Mesendoderm (in vitro differentiated cells): Measurements from ENCODE around the gene PLD4.
"Not testable (repeated sequence)": the region's sequence is repeated elsewhere in the genome, so short reads cannot be mapped to it uniquely, and the experiment has no call there.

ENCODE experiments used
- DNase-seq: peaks from one replicate; pipeline ENCODE4 v3.0.0; 2013
- H2AK5ac ChIP-seq: 2 replicates; pipeline ENCODE4 v1.6.1; 2013; ENCODE audit warnings: low read length, inconsistent platforms
- H2BK120ac ChIP-seq: 2 replicates; pipeline ENCODE4 v1.6.1; 2013; ENCODE audit warnings: low read depth, mild to moderate bottlenecking, low read length, moderate library complexity, mixed read lengths
- H2BK15ac ChIP-seq: replicated peaks from 2 replicates; pipeline ENCODE4 v1.6.1; 2013; ENCODE audit warnings: low read depth, mild to moderate bottlenecking, moderate library complexity
- H2BK5ac ChIP-seq: 2 replicates; pipeline ENCODE4 v1.6.1; 2013; ENCODE audit warnings: low read length, inconsistent platforms
- H3K18ac ChIP-seq: 2 replicates; pipeline ENCODE4 v1.6.1; 2013; ENCODE audit warnings: mild to moderate bottlenecking, low read length, mixed read lengths
- H3K23ac ChIP-seq: one replicate; pipeline ENCODE4 v1.6.1; 2013; ENCODE audit warnings: low read length
- H3K27ac ChIP-seq: 2 replicates; pipeline ENCODE4 v1.5.1; 2013; ENCODE audit warnings: low read depth, mild to moderate bottlenecking, inconsistent platforms, low read length, moderate library complexity
- H3K27me3 ChIP-seq: 2 replicates; pipeline ENCODE4 v1.6.1; 2013; ENCODE audit warnings: low read length, control low read depth, mild to moderate bottlenecking, inconsistent platforms; ENCODE audit not compliant: insufficient read depth, poor library complexity
- H3K36me3 ChIP-seq: 2 replicates; pipeline ENCODE4 v1.6.1; 2013; ENCODE audit warnings: low read length, inconsistent platforms; ENCODE audit not compliant: control insufficient read depth, insufficient read depth
- H3K4ac ChIP-seq: one replicate; pipeline ENCODE4 v1.6.1; 2013; ENCODE audit warnings: low read depth, mild to moderate bottlenecking, low read length, moderate library complexity
- H3K4me1 ChIP-seq: 2 replicates; pipeline ENCODE4 v1.6.1; 2013; ENCODE audit warnings: low read depth, low read length, inconsistent platforms; ENCODE audit not compliant: control insufficient read depth
- H3K4me2 ChIP-seq: 2 replicates; pipeline ENCODE4 v1.6.1; 2013; ENCODE audit warnings: low read length
- H3K4me3 ChIP-seq: 2 replicates; pipeline ENCODE4 v1.5.1; 2013; ENCODE audit warnings: mild to moderate bottlenecking, low read length
- H3K56ac ChIP-seq: one replicate; pipeline ENCODE4 v1.6.1; 2013; ENCODE audit warnings: low read length
- H3K79me1 ChIP-seq: 2 replicates; pipeline ENCODE4 v1.6.1; 2013; ENCODE audit warnings: low read length, inconsistent platforms
- H3K79me2 ChIP-seq: 2 replicates; pipeline ENCODE4 v1.6.1; 2013; ENCODE audit warnings: mild to moderate bottlenecking, low read length; ENCODE audit not compliant: control insufficient read depth, insufficient read depth
- H3K9ac ChIP-seq: 2 replicates; pipeline ENCODE4 v1.6.1; 2013; ENCODE audit warnings: low read length, inconsistent platforms
- H4K5ac ChIP-seq: one replicate; pipeline ENCODE4 v1.6.1; 2013; ENCODE audit warnings: low read length
- H4K8ac ChIP-seq: one replicate; pipeline ENCODE4 v1.6.1; 2013; ENCODE audit warnings: low read depth, mild to moderate bottlenecking, control low read depth, low read length, moderate library complexity
- WGBS: extraction: QIAGEN DNeasy Blood & Tissue Kit; methylation state at CpG from one replicate; pipeline ENCODE4 v1.1.7; 2013; ENCODE audit warnings: low lambda C conversion rate, missing lambda C conversion rate; ENCODE audit not compliant: insufficient coverage; ENCODE audit errors: extremely low coverage; 5-methylcytosine and 5-hydroxymethylcytosine counted together

The PLD4 gene

GRCh38 chr14:104948736-104949031 lies 24.0 kb downstream of the PLD4 start:
- H2BK15ac ChIP-seq, result no peak overlapping the region
- H3K36me3 ChIP-seq, result no peaks in the 10 kb centered on the region
- H3K9ac ChIP-seq, result no peak overlapping the region
- no peaks in the 10 kb centered on the region for H3K79me1 ChIP-seq
- no peak overlapping the region for H3K18ac ChIP-seq
- no peaks in the 10 kb centered on the region for H3K79me2 ChIP-seq
- H3K4me3 ChIP-seq, result no peak overlapping the region
- no peak overlapping the region for H3K4me2 ChIP-seq
- H3K27me3 ChIP-seq, result no peaks in the 10 kb centered on the region
- H2AK5ac ChIP-seq, result no peak overlapping the region
- H3K56ac ChIP-seq, result no peak overlapping the region
- no peak overlapping the region for H3K27ac ChIP-seq
- H3K23ac ChIP-seq, result no peak overlapping the region
- H4K8ac ChIP-seq, result no peak overlapping the region
- WGBS, result no CpG with 5 or more reads among the region's 11 CpGs
- DNase-seq, result no peak
- H3K4me1 ChIP-seq, result no peaks in the 10 kb centered on the region
- H2BK120ac ChIP-seq, result no peak overlapping the region
- no peak overlapping the region for H2BK5ac ChIP-seq
- H3K4ac ChIP-seq, result no peak overlapping the region
- no peak overlapping the region for H4K5ac ChIP-seq

GRCh38 chr14:104949406-104949955 lies 24.8 kb downstream of the PLD4 start:
- not testable (repeated sequence) for H3K27me3 ChIP-seq, H3K4me3 ChIP-seq, H3K4me1 ChIP-seq, H3K4me2 ChIP-seq, DNase-seq, H2BK120ac ChIP-seq, H3K27ac ChIP-seq, H3K4ac ChIP-seq, H3K79me1 ChIP-seq, H2AK5ac ChIP-seq, H3K23ac ChIP-seq, H4K8ac ChIP-seq, H3K56ac ChIP-seq, H3K9ac ChIP-seq, H4K5ac ChIP-seq, H2BK15ac ChIP-seq, H3K79me2 ChIP-seq, H2BK5ac ChIP-seq, H3K36me3 ChIP-seq, H3K18ac ChIP-seq
- no CpG with 5 or more reads among the region's 24 CpGs for WGBS

- Histone ChIP-seq H3K79me2 (no peaks in the 10 kb centered on the region), H3K23ac (no peak overlapping the region), H3K56ac (no peak overlapping the region), H3K4ac (no peak overlapping the region), H4K8ac (no peak overlapping the region), H3K4me2 (no peak overlapping the region), H4K5ac (no peak overlapping the region), H2BK120ac (no peak overlapping the region), H2BK15ac (no peak overlapping the region), H3K79me1 (no peaks in the 10 kb centered on the region), H3K27ac (no peak overlapping the region), H3K27me3 (no peaks in the 10 kb centered on the region), H3K36me3 (no peaks in the 10 kb centered on the region), H3K18ac (no peak overlapping the region), H2AK5ac (no peak overlapping the region), H3K4me1 (no peaks in the 10 kb centered on the region), H2BK5ac (no peak overlapping the region), H3K9ac (no peak overlapping the region), H3K4me3 (no peak overlapping the region)
- no CpG with 5 or more reads among the region's 17 CpGs for WGBS
- DNase-seq, result no peak
These were observed 25.3 kb downstream of the PLD4 start for GRCh38 chr14:104950021-104950420.

- H3K27me3 ChIP-seq, H3K36me3 ChIP-seq, H3K4me3 ChIP-seq, H2AK5ac ChIP-seq, H3K56ac ChIP-seq, H3K9ac ChIP-seq, H4K5ac ChIP-seq, DNase-seq, H3K23ac ChIP-seq, H3K79me1 ChIP-seq, H3K4me2 ChIP-seq, H3K79me2 ChIP-seq, H2BK120ac ChIP-seq, H4K8ac ChIP-seq, H2BK15ac ChIP-seq, H3K18ac ChIP-seq, H2BK5ac ChIP-seq, H3K27ac ChIP-seq, H3K4me1 ChIP-seq, H3K4ac ChIP-seq: not testable (repeated sequence)
- no CpG with 5 or more reads among the region's 15 CpGs for WGBS
These were observed 26.0 kb downstream of the PLD4 start for GRCh38 chr14:104950701-104951100.

GRCh38 chr14:104951863-104952657 lies 27.4 kb downstream of the PLD4 start:
- H3K4ac ChIP-seq, H3K27ac ChIP-seq, H3K4me3 ChIP-seq, H3K23ac ChIP-seq, H3K36me3 ChIP-seq, H3K79me2 ChIP-seq, H3K4me1 ChIP-seq, H2BK15ac ChIP-seq, DNase-seq, H2BK120ac ChIP-seq, H3K27me3 ChIP-seq, H4K8ac ChIP-seq, H2BK5ac ChIP-seq, H3K9ac ChIP-seq, H3K4me2 ChIP-seq, H3K18ac ChIP-seq, H3K56ac ChIP-seq, H4K5ac ChIP-seq, H2AK5ac ChIP-seq, H3K79me1 ChIP-seq: not testable (repeated sequence)
- no CpG with 5 or more reads among the region's 28 CpGs for WGBS

GRCh38 chr14:104953097-104953496 lies 28.4 kb downstream of the PLD4 start:
- Histone ChIP-seq H3K4me2 (no peak overlapping the region), H2BK15ac (no peak overlapping the region), H2BK5ac (no peak overlapping the region), H3K79me2 (no peaks in the 10 kb centered on the region), H3K4me1 (no peaks in the 10 kb centered on the region), H3K18ac (no peak overlapping the region), H4K5ac (no peak overlapping the region), H2AK5ac (no peak overlapping the region), H3K36me3 (no peaks in the 10 kb centered on the region), H2BK120ac (no peak overlapping the region), H3K4ac (no peak overlapping the region), H3K9ac (no peak overlapping the region), H3K27me3 (no peaks in the 10 kb centered on the region), H3K27ac (no peak overlapping the region), H3K23ac (no peak overlapping the region), H3K4me3 (no peak overlapping the region), H3K56ac (no peak overlapping the region), H4K8ac (no peak overlapping the region), H3K79me1 (no peaks in the 10 kb centered on the region)
- DNase-seq, result no peak
- WGBS, result no CpG with 5 or more reads among the region's 13 CpGs
